Endothelial cell of umbilical vein (primary cell): ENCODE results near the gene MGST2. TPM values are rescaled to one million over a fixed set of nuclear protein-coding genes. Genes with fewer than 3 reads are reported as not detected.

Experiments
- BruUV-seq: library from RNA; stranded (reverse); fragments of 400-500 nt; replicated peaks from 2 replicates; lab custom pipeline; 2021; lab: Mats Ljungman, UMichigan
- CTCF ChIA-PET: fragments of 300-600, 350-600 bp; sonication (Branson Sonifier 250); formaldehyde crosslinking; loops from one replicate; lab custom pipeline; 2021; ENCODE audit warnings: antibody characterized with exemption, inconsistent platforms; lab: Charles Lee
- POLR2A ChIA-PET: fragments of 300-600, 350-600 bp; sonication (Branson Sonifier 250); formaldehyde crosslinking; loops from one replicate; lab custom pipeline; 2021; ENCODE audit warnings: antibody characterized with exemption, inconsistent platforms; lab: Charles Lee
- DNase-seq: peaks from one replicate; pipeline ENCODE4 v3.0.0-alpha.2; 2011; ENCODE audit warnings: low read depth, low spot score
- FAIRE-seq: peaks from 2 replicates; lab custom pipeline; 2011; peaks lifted over from hg19 to GRCh38; lab: Jason Lieb, UNC
- H2AFZ ChIP-seq: 2 replicates; pipeline ENCODE4 v1.6.0; 2012; ENCODE audit warnings: low read depth, low read length, control low read depth, inconsistent platforms
- H3K27ac ChIP-seq: 2 replicates; pipeline ENCODE4 v1.5.1; 2011; ENCODE audit warnings: low read depth, mild to moderate bottlenecking, control low read depth, low read length, moderate library complexity; ENCODE audit not compliant: insufficient read depth
- H3K27me3 ChIP-seq, 2 experiments: 2 replicates each; pipeline versions ENCODE4 v1.6.0 to v1.6.1; 2011; ENCODE audit warnings: low read length in 2 of 2, mixed read lengths in 1 of 2; ENCODE audit not compliant: control insufficient read depth in 2 of 2, insufficient read depth in 2 of 2
- H3K36me3 ChIP-seq, 2 experiments: 2 replicates in 1 of 2; 3 replicates in 1 of 2; pipeline ENCODE4 v1.5.1; 2011; ENCODE audit warnings: low read length in 2 of 2, mild to moderate bottlenecking in 1 of 2, moderate library complexity in 1 of 2; ENCODE audit not compliant: control insufficient read depth in 2 of 2, insufficient read depth in 2 of 2; ENCODE audit errors: extremely low read depth in 1 of 2
- H3K4me1 ChIP-seq: 3 replicates; pipeline ENCODE4 v1.5.1; 2011; ENCODE audit warnings: mild to moderate bottlenecking, low read length; ENCODE audit not compliant: control insufficient read depth, insufficient read depth; ENCODE audit errors: extremely low read depth
- H3K4me2 ChIP-seq: 2 replicates; pipeline ENCODE4 v1.6.1; 2011; ENCODE audit warnings: low read length, control low read depth, mixed read lengths; ENCODE audit not compliant: insufficient read depth
- H3K4me3 ChIP-seq, 3 experiments: fragments of 200-600 bp in 1 of 3; sonication (generic), shearing (Covaris generic) in 1 of 3; replicated peaks in 1 of 3; 2 replicates each; pipeline ENCODE4 v1.5.1; 2011 to 2016; ENCODE audit warnings: control low read depth in 3 of 3, low read length in 3 of 3, mild to moderate bottlenecking in 2 of 3, inconsistent platforms in 1 of 3, low read depth in 1 of 3, moderate library complexity in 1 of 3; ENCODE audit not compliant: insufficient read depth in 1 of 3
- H3K79me2 ChIP-seq: 2 replicates; pipeline ENCODE4 v1.6.0; 2012; ENCODE audit warnings: low read length, inconsistent platforms; ENCODE audit not compliant: control insufficient read depth, insufficient read depth
- H3K9ac ChIP-seq: replicated peaks from 2 replicates; pipeline ENCODE3; 2011; ENCODE audit warnings: low read length, control low read depth; ENCODE audit not compliant: insufficient read depth; ENCODE audit errors: extremely low read depth
- H3K9me1 ChIP-seq: replicated peaks from 3 replicates; pipeline ENCODE4 v1.6.0; 2011; ENCODE audit warnings: mild to moderate bottlenecking, low read length; ENCODE audit not compliant: control insufficient read depth, insufficient read depth; ENCODE audit errors: extremely low read depth
- H3K9me3 ChIP-seq: replicated peaks from 2 replicates; pipeline ENCODE4 v1.5.1; 2012; ENCODE audit warnings: low read length, inconsistent platforms; ENCODE audit not compliant: control insufficient read depth, insufficient read depth
- H4K20me1 ChIP-seq: replicated peaks from 2 replicates; pipeline ENCODE3; 2011; ENCODE audit warnings: mild to moderate bottlenecking, low read length; ENCODE audit not compliant: control insufficient read depth, insufficient read depth; ENCODE audit errors: extremely low read depth
- EZH2 ChIP-seq: IDR thresholded peaks from 2 replicates; pipeline ENCODE4 v1.6.1; 2012; ENCODE audit warnings: borderline replicate concordance, low read depth, mild to moderate bottlenecking, moderate library complexity, low read length, inconsistent platforms; ENCODE audit not compliant: severe bottlenecking
- FOS ChIP-seq: IDR thresholded peaks from 2 replicates; pipeline ENCODE4 v1.6.1; 2011; ENCODE audit warnings: mild to moderate bottlenecking, low read length, moderate library complexity, borderline replicate concordance; ENCODE audit not compliant: insufficient read depth
- GATA2 ChIP-seq: IDR thresholded peaks from 2 replicates; pipeline ENCODE4 v1.7.0; 2011; ENCODE audit warnings: low read depth, mild to moderate bottlenecking, moderate library complexity, mixed read lengths, low read length; ENCODE audit not compliant: insufficient read length, insufficient read depth
- JUN ChIP-seq: IDR thresholded peaks from 2 replicates; pipeline ENCODE4 v1.6.1; 2011; ENCODE audit warnings: borderline replicate concordance, low read depth; ENCODE audit not compliant: insufficient read length, insufficient read depth
- MYC ChIP-seq: IDR thresholded peaks from one replicate; pipeline ENCODE4 v1.6.1; 2011; ENCODE audit warnings: mild to moderate bottlenecking, low read depth, low read length
- POLR2A ChIP-seq: IDR thresholded peaks from 2 replicates; pipeline ENCODE4 v1.6.1; 2012; ENCODE audit warnings: low read depth, mild to moderate bottlenecking, control low read depth, low read length
- POLR2AphosphoS5 ChIP-seq: IDR thresholded peaks from 2 replicates; pipeline ENCODE4 v1.6.1; 2012; ENCODE audit warnings: low read depth, mild to moderate bottlenecking, control low read depth, low read length, moderate library complexity; ENCODE audit not compliant: insufficient read depth
- dilution Hi-C: fragments of 300-500 bp; cut with MboI; formaldehyde crosslinking; loops from one replicate; pipeline ENCODE4 v1.15.0; 2019; ENCODE audit warnings: low sequenced_read_pairs; ENCODE audit not compliant: extremely low pct_ligation_motif_present
- intact Hi-C: fragments of 100-400 bp; cut with micrococcal nuclease; formaldehyde crosslinking; loops from one replicate; pipeline ENCODE4 v1.10.0; 2022
- polyA plus RNA-seq, 4 experiments: library from polyadenylated mRNA; depleted of rRNA in 3 of 4; stranded (reverse) in 3 of 4; unstranded in 1 of 4; fragments of >200 nt; gene quantifications; 2 replicates each; pipeline versions ENCODE4 v1.2.1 to v1.2.3, GENCODE V29; 2011 to 2012; ENCODE audit warnings: missing spikeins in 1 of 4
- total RNA-seq: library from RNA; stranded (reverse); gene quantifications from 2 replicates; pipeline ENCODE4 v1.2.3, GENCODE V29; 2021
- TF ChIP-seq, protein P1 (sequence below), 2 donors: IDR thresholded peaks; 1 replicate in 1 of 2; 2 replicates in 1 of 2; pipeline ENCODE4 v1.5.1; 2011; ENCODE audit warnings: low read length in 2 of 2, mild to moderate bottlenecking in 2 of 2, moderate library complexity in 2 of 2, control low read depth in 1 of 2, inconsistent platforms in 1 of 2, low read depth in 1 of 2; ENCODE audit not compliant: insufficient read depth in 1 of 2; ENCODE audit errors: extremely low read depth in 1 of 2
- TF ChIP-seq, protein P2 (sequence below): IDR thresholded peaks from 2 replicates; pipeline ENCODE4 v1.6.1; 2011; ENCODE audit not compliant: insufficient read depth, insufficient read length

MGST2 gene
- total and polyA plus RNA-seq, 2 donors (not counting 3 experiments of a cell fraction or from before 2014, with no cell fraction given), result 64.3 to 78.9 TPM

DNA sequence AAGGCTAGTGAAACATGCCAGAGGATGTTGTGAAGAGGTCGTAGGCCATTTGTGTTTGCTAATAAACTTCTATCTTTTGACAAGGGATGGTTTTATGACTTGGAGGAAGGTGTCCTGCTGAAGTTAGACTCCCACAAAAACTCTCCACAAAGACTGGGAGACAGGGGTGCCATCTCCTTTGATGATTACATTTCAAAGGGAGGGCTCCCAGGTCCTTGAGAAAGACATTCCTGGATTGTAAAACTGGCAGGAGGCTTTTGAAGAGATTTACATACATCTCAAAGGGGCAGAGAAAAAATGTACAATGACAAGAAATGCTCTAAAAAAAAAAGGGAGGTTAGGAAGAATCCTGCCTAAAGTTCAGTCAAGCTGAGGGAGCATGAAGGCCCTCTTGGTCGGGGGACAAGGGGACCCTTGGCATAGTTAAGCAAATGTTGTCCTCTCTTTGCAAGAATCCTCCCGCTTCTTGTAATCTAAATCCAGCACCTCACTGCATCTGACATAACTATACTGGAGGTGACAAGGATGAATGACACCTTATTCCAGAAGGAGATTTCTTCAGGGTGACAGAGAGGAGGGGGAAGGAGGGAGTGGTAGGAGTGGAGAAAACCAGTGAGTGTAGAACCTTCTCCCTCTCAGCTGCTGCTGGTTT is 41.1 kb upstream of the MGST2 start:
- FAIRE-seq, result no peak
- Histone ChIP-seq H4K20me1 (no peaks in the 10 kb centered on the region), H3K9me1 (no peaks in the 10 kb centered on the region), H3K79me2 (no peaks in the 10 kb centered on the region), H3K27ac (no peak overlapping the region), H3K4me3 (no peak overlapping the region), H3K4me2 (no peak overlapping the region), H2AFZ (no peak overlapping the region), H3K4me1 (no peaks in the 10 kb centered on the region), H3K27me3 (peaks cover 7 to 10% of the 10 kb centered on the region in 2 experiments), H3K9me3 (no peaks in the 10 kb centered on the region), H3K36me3 (no peaks in the 10 kb centered on the region), H3K9ac (no peak overlapping the region)
- POLR2A ChIA-PET, result no interaction called here
- CTCF ChIA-PET, result interaction anchor here (1.0 to 4.1 kb wide), 2 partner anchors 9 to 20 kb away, joined by 4 to 24 read pairs; no protein-coding TSS in a partner anchor
- intact Hi-C loops, result no loop called here
- dilution Hi-C loops, result no loop called here
- TF ChIP-seq EZH2 (no peak), JUN (no peak), MYC (no peak), FOS (no peak), POLR2A (no peak), GATA2 (no peak), POLR2AphosphoS5 (no peak)
- TF ChIP-seq, protein P1, sequence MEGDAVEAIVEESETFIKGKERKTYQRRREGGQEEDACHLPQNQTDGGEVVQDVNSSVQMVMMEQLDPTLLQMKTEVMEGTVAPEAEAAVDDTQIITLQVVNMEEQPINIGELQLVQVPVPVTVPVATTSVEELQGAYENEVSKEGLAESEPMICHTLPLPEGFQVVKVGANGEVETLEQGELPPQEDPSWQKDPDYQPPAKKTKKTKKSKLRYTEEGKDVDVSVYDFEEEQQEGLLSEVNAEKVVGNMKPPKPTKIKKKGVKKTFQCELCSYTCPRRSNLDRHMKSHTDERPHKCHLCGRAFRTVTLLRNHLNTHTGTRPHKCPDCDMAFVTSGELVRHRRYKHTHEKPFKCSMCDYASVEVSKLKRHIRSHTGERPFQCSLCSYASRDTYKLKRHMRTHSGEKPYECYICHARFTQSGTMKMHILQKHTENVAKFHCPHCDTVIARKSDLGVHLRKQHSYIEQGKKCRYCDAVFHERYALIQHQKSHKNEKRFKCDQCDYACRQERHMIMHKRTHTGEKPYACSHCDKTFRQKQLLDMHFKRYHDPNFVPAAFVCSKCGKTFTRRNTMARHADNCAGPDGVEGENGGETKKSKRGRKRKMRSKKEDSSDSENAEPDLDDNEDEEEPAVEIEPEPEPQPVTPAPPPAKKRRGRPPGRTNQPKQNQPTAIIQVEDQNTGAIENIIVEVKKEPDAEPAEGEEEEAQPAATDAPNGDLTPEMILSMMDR (IDR thresholded peaks at IDR 0.05; ENCODE audit: extremely low read depth in 1 of 2, insufficient read depth in 1 of 2, low read depth in 1 of 2, low read length in 2 of 2), result no peak
- TF ChIP-seq, protein P2, sequence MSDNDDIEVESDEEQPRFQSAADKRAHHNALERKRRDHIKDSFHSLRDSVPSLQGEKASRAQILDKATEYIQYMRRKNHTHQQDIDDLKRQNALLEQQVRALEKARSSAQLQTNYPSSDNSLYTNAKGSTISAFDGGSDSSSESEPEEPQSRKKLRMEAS, result no peak
- BruUV-seq, result no TSS peak
- DNase-seq, result no peak
